PC-3 (cell line): ENCODE data around the gene PCED1A.

Experiments used
- CTCF ChIP-seq: fragments of 300-600 bp; sonication (generic); conservative IDR thresholded peaks from 2 replicates; pipeline ENCODE4 v1.5.1; 2017; ENCODE audit warnings: antibody characterized with exemption, low read depth, mild to moderate bottlenecking, low read length
- EZH2 ChIP-seq: fragments of 300-600 bp; sonication (generic); IDR thresholded peaks from one replicate; pipeline ENCODE4 v1.6.1; 2017; ENCODE audit warnings: antibody characterized with exemption, mild to moderate bottlenecking, low read length; ENCODE audit not compliant: unreplicated experiment
- EZH2phosphoT487 ChIP-seq: fragments of 300-600 bp; sonication (generic); IDR thresholded peaks from 2 replicates; pipeline ENCODE4 v1.6.1; 2018; ENCODE audit warnings: mild to moderate bottlenecking, antibody characterized with exemption, low read length, borderline replicate concordance

GRCh38 chr20:2847802-2848201 is 7.3 kb upstream of the PCED1A start:
- TF ChIP-seq EZH2phosphoT487 (no peak), EZH2 (no peak), CTCF (no peak)
